ENCODE data around the gene MEIS2. TPM values are rescaled to one million over a fixed set of nuclear protein-coding genes. Genes with fewer than 3 reads are reported as not detected.
A peak's percentile ranks its signal among the peaks of the same experiment; 100 is the strongest.

The MEIS2 gene
- total and polyA plus RNA-seq, 2 of the 13 experiments (the other 11 are each of a cell fraction or from before 2014, with no cell fraction given), result 10.7 to 12.4 TPM

GRCh38 chr15:37100109-37100965 is at the start of gene MEIS2 (continued):
- TF ChIP-seq ARID3A (IDR thresholded peaks at IDR 0.05; ENCODE audit: low read depth, low read length) (no peak), NR2F1 (CRISPR knock-in tag; IDR thresholded peaks at IDR 0.05) (no peak), ZNF513 (CRISPR knock-in tag; conservative IDR thresholded peaks at IDR 0.05) (no peak), CTCF (CRISPR knock-in tag; IDR thresholded peaks at IDR 0.05) (no peak), ZNF275 (CRISPR knock-in tag; IDR thresholded peaks at IDR 0.05; ENCODE audit: borderline replicate concordance) (no peak), BORCS8-MEF2B (CRISPR knock-in tag; IDR thresholded peaks at IDR 0.05) (no peak), ZNF768 (CRISPR knock-in tag; IDR thresholded peaks at IDR 0.05) (no peak), TFAP4 (IDR thresholded peaks at IDR 0.05; ENCODE audit: borderline replicate concordance, low read depth) (no peak; the same call in 1 of the 2 replicates), MIXL1 (CRISPR knock-in tag; IDR thresholded peaks at IDR 0.05) (no peak), MAFK (conservative IDR thresholded peaks at IDR 0.05 in 1 of 2, IDR thresholded peaks at IDR 0.05 in 1 of 2; ENCODE audit: low read length in 2 of 2) (peak in 1 of 2 experiments; percentile 34; a peak in 2 of 4 replicates), ZNF253 (CRISPR knock-in tag; IDR thresholded peaks at IDR 0.05; ENCODE audit: borderline replicate concordance) (no peak), STAT5B (CRISPR knock-in tag; IDR thresholded peaks at IDR 0.05) (no peak), SAP130 (CRISPR knock-in tag; IDR thresholded peaks at IDR 0.05; ENCODE audit: low read depth) (peak; percentile 86), NFE2 (CRISPR knock-in tag; IDR thresholded peaks at IDR 0.05) (no peak), MYC (CRISPR knock-in tag; IDR thresholded peaks at IDR 0.05; ENCODE audit: borderline replicate concordance) (no peak; the same call in 1 of the 2 replicates), ZNF501 (CRISPR knock-in tag; IDR thresholded peaks at IDR 0.05) (no peak), ZNF24 (IDR thresholded peaks at IDR 0.05) (no peak), KAT8 (CRISPR knock-in tag; IDR thresholded peaks at IDR 0.05) (no peak)

All from HepG2 (cell line).